ENCODE data around the gene ZC3H4.

- TF ChIP-seq POLR2A (IDR thresholded peaks at IDR 0.05; ENCODE audit: low read length) (no peak), GATA1 (IDR thresholded peaks at IDR 0.05; ENCODE audit: low read depth, low read length) (no peak)
Measured at GRCh38 chr19:47143322-47144073, 29.9 kb upstream of the ZC3H4 start.

Measured in erythroblast (primary cell).